Activated naive CD8-positive, alpha-beta T cell treated with anti-CD3 and anti-CD28 coated beads, Interleukin-2, amount 10 ng/mL, durations not matched to agents 7 days and 5 days (primary cell): ENCODE results near the gene LIMCH1. TPM values are rescaled to one million over a fixed set of nuclear protein-coding genes. Genes with fewer than 3 reads are reported as not detected.
"Not testable (repeated sequence)": the region's sequence is repeated elsewhere in the genome, so short reads cannot be mapped to it uniquely, and the experiment has no call there.

Experiments used
- ATAC-seq: fragments of 150-1000 bp; cut with Tn5 transposase; one replicate; pipeline ENCODE4 v1.10.0; 2021; ENCODE audit warnings: low read depth, moderate library complexity
- POLR2A ChIA-PET: fragments of 350-600 bp; sonication (Branson Sonifier 250); formaldehyde crosslinking; loops from one replicate; lab custom pipeline; 2021; ENCODE audit warnings: antibody characterized with exemption; lab: Charles Lee
- DNase-seq: peaks from one replicate; pipeline ENCODE4 v3.0.0; 2021
- H3K27ac Mint-ChIP-seq: one replicate; pipeline ENCODE4 v1.8.0; 2022; ENCODE audit warnings: mild to moderate bottlenecking, mixed read lengths
- H3K27me3 Mint-ChIP-seq: one replicate; pipeline ENCODE4 v1.8.0; 2022; ENCODE audit warnings: mild to moderate bottlenecking, moderate library complexity, mixed read lengths
- H3K36me3 Mint-ChIP-seq: one replicate; pipeline ENCODE4 v1.8.0; 2021; ENCODE audit warnings: mild to moderate bottlenecking, mixed read lengths
- H3K4me1 Mint-ChIP-seq: one replicate; pipeline ENCODE4 v1.8.0; 2021; ENCODE audit warnings: mixed read lengths
- H3K4me3 Mint-ChIP-seq: one replicate; pipeline ENCODE4 v1.8.0; 2022; ENCODE audit warnings: mild to moderate bottlenecking, moderate library complexity, mixed read lengths
- H3K9me3 Mint-ChIP-seq: one replicate; pipeline ENCODE4 v1.8.0; 2021; ENCODE audit warnings: mixed read lengths
- total RNA-seq, 2 experiments: library from RNA; stranded (reverse); gene quantifications; one replicate each; pipeline ENCODE4 v1.2.3, GENCODE V29; 2021

Gene LIMCH1
- total RNA-seq, 2 experiments from 2014 or later: not detected

DNA sequence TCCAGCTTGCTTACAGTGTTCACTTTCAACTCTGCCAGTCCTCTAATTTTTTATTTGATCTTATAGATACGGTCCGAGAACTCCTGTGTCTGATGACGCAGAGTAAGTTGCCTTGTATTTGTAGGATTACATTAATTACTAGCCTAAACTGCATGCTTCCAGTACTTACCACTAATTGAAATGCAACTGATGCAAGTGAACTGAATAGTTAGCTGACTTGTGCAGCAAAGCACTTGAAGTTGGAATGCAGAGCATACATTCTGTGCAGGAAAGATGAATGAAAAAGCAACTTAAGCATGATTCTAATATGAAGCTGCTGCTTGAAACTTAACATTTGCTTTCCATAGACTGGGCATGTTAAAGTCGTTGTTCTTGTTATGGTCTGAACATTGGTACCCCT lies 100.9 kb downstream of the LIMCH1 start:
- POLR2A ChIA-PET: no interaction called here
- DNase-seq (no peak), ATAC-seq (no peak)
- no peaks in the 10 kb centered on the region for H3K4me1 Mint-ChIP-seq
- H3K36me3 Mint-ChIP-seq: no peaks in the 10 kb centered on the region
- H3K9me3 Mint-ChIP-seq: no peaks in the 10 kb centered on the region
- H3K27ac Mint-ChIP-seq: no peak overlapping the region
- no peak overlapping the region for H3K4me3 Mint-ChIP-seq
- peaks cover 7% of the 10 kb centered on the region for H3K27me3 Mint-ChIP-seq

GRCh38 chr4:41639291-41639690 lies 101.3 kb downstream of the LIMCH1 start:
- H3K9me3 Mint-ChIP-seq: no peaks in the 10 kb centered on the region
- H3K27ac Mint-ChIP-seq: no peak overlapping the region
- no peak for DNase-seq
- H3K4me1 Mint-ChIP-seq: no peaks in the 10 kb centered on the region
- H3K4me3 Mint-ChIP-seq: no peak overlapping the region
- peaks cover 11% of the 10 kb centered on the region for H3K27me3 Mint-ChIP-seq
- ATAC-seq: no peak
- H3K36me3 Mint-ChIP-seq: no peaks in the 10 kb centered on the region
- POLR2A ChIA-PET: no interaction called here

DNA sequence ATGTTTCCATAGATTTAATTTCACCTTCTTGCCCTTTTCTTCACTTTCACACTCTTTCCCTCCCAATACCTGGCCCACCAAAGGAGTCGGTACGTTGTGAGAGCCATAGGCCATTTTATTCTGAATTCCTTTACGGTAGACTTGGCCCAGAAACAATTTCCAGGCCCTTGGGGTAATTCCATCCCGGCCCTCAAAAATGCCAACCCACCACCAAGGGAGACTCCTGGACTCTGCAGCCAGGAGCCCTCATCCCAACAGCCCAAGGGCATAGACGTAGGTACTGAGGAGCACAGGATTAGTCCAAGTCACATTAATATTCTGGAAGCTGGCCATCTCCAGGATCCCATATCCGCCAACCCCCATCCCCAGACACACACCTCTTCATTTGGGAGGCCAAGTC lies 102.9 kb downstream of the LIMCH1 start:
- no peak for DNase-seq
- Mint-ChIP-seq H3K27me3 (peaks cover 22% of the 10 kb centered on the region), H3K27ac (no peak overlapping the region), H3K9me3 (no peaks in the 10 kb centered on the region), H3K4me3 (no peak overlapping the region), H3K36me3 (no peaks in the 10 kb centered on the region), H3K4me1 (no peaks in the 10 kb centered on the region)
- POLR2A ChIA-PET: no interaction called here
- no peak for ATAC-seq

DNA sequence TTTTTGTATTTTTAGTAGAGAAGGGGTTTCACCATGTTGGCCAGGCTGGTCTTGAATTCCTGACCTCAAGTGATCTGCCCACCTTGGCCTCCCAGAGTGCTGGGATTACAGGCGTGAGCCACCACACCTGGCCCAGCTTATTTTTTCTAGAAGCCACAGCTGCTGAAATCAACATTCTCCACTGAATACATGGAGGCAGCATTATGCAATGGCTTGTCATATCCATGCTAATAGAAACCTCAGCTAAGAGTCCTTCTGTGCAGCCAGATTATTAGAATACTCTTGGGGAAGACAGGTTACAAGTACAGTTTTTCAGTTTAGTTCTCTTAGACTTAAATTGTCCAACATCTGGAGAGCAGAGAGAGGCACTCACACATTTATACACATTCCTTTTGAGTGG lies 104.8 kb downstream of the LIMCH1 start:
- H3K4me3 Mint-ChIP-seq, DNase-seq, H3K36me3 Mint-ChIP-seq, H3K4me1 Mint-ChIP-seq, H3K27ac Mint-ChIP-seq, H3K9me3 Mint-ChIP-seq, POLR2A ChIA-PET, ATAC-seq: not testable (repeated sequence)
- peaks cover 25% of the 10 kb centered on the region for H3K27me3 Mint-ChIP-seq

- Mint-ChIP-seq H3K27me3 (peaks cover 27% of the 10 kb centered on the region), H3K27ac (no peak overlapping the region), H3K36me3 (no peaks in the 10 kb centered on the region), H3K4me1 (no peaks in the 10 kb centered on the region), H3K9me3 (no peaks in the 10 kb centered on the region), H3K4me3 (no peak overlapping the region)
- ATAC-seq: no peak
- DNase-seq: no peak
- POLR2A ChIA-PET: no interaction called here
These were observed 105.4 kb downstream of the LIMCH1 start for GRCh38 chr4:41643331-41643730.

- Mint-ChIP-seq H3K4me1 (no peaks in the 10 kb centered on the region), H3K36me3 (no peaks in the 10 kb centered on the region), H3K9me3 (no peaks in the 10 kb centered on the region), H3K27me3 (peaks cover 27% of the 10 kb centered on the region), H3K4me3 (no peak overlapping the region), H3K27ac (no peak overlapping the region)
- POLR2A ChIA-PET: interaction anchor here (0.6 kb wide), 1 partner anchor 722 kb away, joined by 3 read pairs; no protein-coding TSS in a partner anchor
- no peak for ATAC-seq
- peak; percentile 45 for DNase-seq
These were observed 106.4 kb downstream of the LIMCH1 start for GRCh38 chr4:41644288-41644914.

GRCh38 chr4:41644915-41645295 lies 106.9 kb downstream of the LIMCH1 start:
- POLR2A ChIA-PET: no interaction called here
- Mint-ChIP-seq H3K36me3 (no peaks in the 10 kb centered on the region), H3K27ac (no peak overlapping the region), H3K4me1 (no peaks in the 10 kb centered on the region), H3K4me3 (no peak overlapping the region), H3K27me3 (peaks cover 27% of the 10 kb centered on the region), H3K9me3 (no peaks in the 10 kb centered on the region)
- no peak for ATAC-seq
- no peak for DNase-seq

GRCh38 chr4:41645728-41646390 lies 107.9 kb downstream of the LIMCH1 start:
- POLR2A ChIA-PET: no interaction called here
- peaks cover 25% of the 10 kb centered on the region for H3K27me3 Mint-ChIP-seq
- H3K4me3 Mint-ChIP-seq: no peak overlapping the region

DNA sequence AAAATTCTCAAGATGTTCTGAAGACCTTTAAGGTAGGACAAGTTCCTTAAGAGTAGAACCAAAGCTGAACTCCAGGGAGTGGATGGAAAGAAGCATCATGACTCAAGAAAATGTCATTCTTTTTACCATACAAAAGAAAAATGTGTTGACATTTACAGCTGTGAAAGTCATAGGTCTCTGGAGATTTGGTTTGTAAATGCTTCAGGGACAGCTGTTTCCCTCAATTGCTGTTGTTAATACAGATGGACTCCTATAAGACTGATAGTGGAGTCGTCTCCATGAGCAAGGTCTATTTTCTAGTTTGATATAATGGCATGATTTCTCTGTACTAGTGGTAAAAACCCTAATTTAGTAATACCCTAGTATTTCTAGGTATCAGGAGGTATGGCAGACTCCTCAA lies 108.9 kb downstream of the LIMCH1 start:
- DNase-seq (no peak), ATAC-seq (no peak)
- peaks cover 27% of the 10 kb centered on the region for H3K27me3 Mint-ChIP-seq
- no peak overlapping the region for H3K4me3 Mint-ChIP-seq
- H3K36me3 Mint-ChIP-seq: no peaks in the 10 kb centered on the region
- no peak overlapping the region for H3K27ac Mint-ChIP-seq
- H3K9me3 Mint-ChIP-seq: no peaks in the 10 kb centered on the region
- POLR2A ChIA-PET: no interaction called here
- no peaks in the 10 kb centered on the region for H3K4me1 Mint-ChIP-seq

More at GRCh38 chr4:41645728-41646390, 107.9 kb downstream of the LIMCH1 start:
- ATAC-seq: no peak
- Mint-ChIP-seq H3K36me3 (no peaks in the 10 kb centered on the region), H3K4me1 (no peaks in the 10 kb centered on the region), H3K27ac (no peak overlapping the region), H3K9me3 (no peaks in the 10 kb centered on the region)
- no peak for DNase-seq

DNA sequence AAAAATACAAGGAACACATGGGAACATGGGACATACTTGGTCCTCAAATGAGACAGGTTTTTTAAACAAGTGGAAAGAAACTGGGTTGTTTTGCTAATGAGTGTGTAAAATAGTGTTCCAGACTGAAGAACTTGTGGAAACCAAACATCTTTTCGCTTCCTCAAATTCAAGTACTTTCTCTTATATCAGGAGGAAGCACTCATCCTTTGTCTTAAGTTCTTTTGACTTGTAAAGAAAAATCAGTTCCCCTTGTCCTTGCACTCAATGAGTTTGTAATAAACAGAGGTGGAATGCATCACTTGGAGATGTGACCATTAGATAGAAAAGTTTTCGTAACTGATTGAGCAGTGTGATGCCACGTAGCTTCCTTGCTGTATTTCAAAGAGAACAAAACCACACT lies 109.4 kb downstream of the LIMCH1 start:
- Mint-ChIP-seq H3K27me3 (peaks cover 27% of the 10 kb centered on the region), H3K27ac (no peak overlapping the region), H3K4me1 (no peaks in the 10 kb centered on the region), H3K36me3 (no peaks in the 10 kb centered on the region), H3K9me3 (no peaks in the 10 kb centered on the region), H3K4me3 (no peak overlapping the region)
- DNase-seq: no peak
- ATAC-seq: no peak
- POLR2A ChIA-PET: no interaction called here

- H3K36me3 Mint-ChIP-seq, POLR2A ChIA-PET, DNase-seq, H3K4me3 Mint-ChIP-seq, ATAC-seq, H3K9me3 Mint-ChIP-seq, H3K27me3 Mint-ChIP-seq, H3K4me1 Mint-ChIP-seq, H3K27ac Mint-ChIP-seq: not testable (repeated sequence)
These were observed 113.2 kb downstream of the LIMCH1 start for GRCh38 chr4:41651150-41651549.

GRCh38 chr4:41652971-41653370 lies 115.0 kb downstream of the LIMCH1 start:
- ATAC-seq (no peak), DNase-seq (no peak)
- Mint-ChIP-seq H3K9me3 (no peaks in the 10 kb centered on the region), H3K4me1 (no peaks in the 10 kb centered on the region), H3K27me3 (peaks cover 6% of the 10 kb centered on the region), H3K4me3 (no peak overlapping the region), H3K36me3 (no peaks in the 10 kb centered on the region), H3K27ac (no peak overlapping the region)
- POLR2A ChIA-PET: no interaction called here

- peaks cover 4% of the 10 kb centered on the region for H3K27me3 Mint-ChIP-seq
- H3K4me1 Mint-ChIP-seq: no peaks in the 10 kb centered on the region
- no peak overlapping the region for H3K4me3 Mint-ChIP-seq
- H3K36me3 Mint-ChIP-seq: no peaks in the 10 kb centered on the region
- POLR2A ChIA-PET: no interaction called here
- DNase-seq (no peak), ATAC-seq (no peak)
- no peak overlapping the region for H3K27ac Mint-ChIP-seq
- no peaks in the 10 kb centered on the region for H3K9me3 Mint-ChIP-seq
These were observed 115.6 kb downstream of the LIMCH1 start for GRCh38 chr4:41653523-41653922.

DNA sequence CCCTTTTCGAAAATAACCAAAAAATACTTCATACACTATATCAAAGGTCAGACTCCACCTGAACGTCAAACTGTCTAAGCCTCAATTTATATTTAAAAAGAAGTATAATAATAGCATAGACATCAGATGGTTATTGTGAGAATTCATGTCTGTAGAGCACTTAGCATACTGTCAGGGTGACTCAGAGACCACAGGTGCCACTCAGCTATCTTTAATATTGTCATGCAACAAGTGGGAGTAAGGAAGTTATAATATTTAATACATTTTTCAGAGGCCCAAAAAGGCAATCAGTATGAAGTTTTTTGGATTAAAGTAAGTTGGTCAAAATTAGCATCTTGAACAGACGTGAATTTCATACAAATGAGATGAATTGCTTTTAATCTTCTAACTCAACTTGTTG lies 117.2 kb downstream of the LIMCH1 start:
- Mint-ChIP-seq H3K4me1 (no peaks in the 10 kb centered on the region), H3K27ac (no peak overlapping the region)

More for the DNA sequence above, 117.2 kb downstream of the LIMCH1 start:
- POLR2A ChIA-PET: no interaction called here
- Mint-ChIP-seq H3K36me3 (no peaks in the 10 kb centered on the region), H3K9me3 (no peaks in the 10 kb centered on the region), H3K27me3 (peaks cover 7% of the 10 kb centered on the region), H3K4me3 (no peak overlapping the region)
- no peak for DNase-seq
- no peak for ATAC-seq
